Ovary (tissue), 3 donors: Measurements from ENCODE around the gene NRIP1.

Experiments
- CTCF ChIP-seq, 3 donors: fragments of 450-650 bp in 2 of 3; fragments of 200-600 bp in 1 of 3; IDR thresholded peaks; one replicate each; pipeline versions ENCODE4 v1.5.1 to v1.8.0; 2016 to 2022; ENCODE audit warnings: antibody characterized with exemption in 3 of 3, mild to moderate bottlenecking in 1 of 3
- EP300 ChIP-seq: sonication (generic); formaldehyde crosslinking; IDR thresholded peaks from one replicate; pipeline ENCODE4 v1.6.1; 2017; ENCODE audit warnings: antibody characterized with exemption
- POLR2A ChIP-seq: fragments of 450-650 bp; IDR thresholded peaks from one replicate; pipeline ENCODE4 v1.6.1; 2017; ENCODE audit warnings: antibody characterized with exemption, mild to moderate bottlenecking, moderate library complexity
- donor health status: DM: no; HTN: no; CAD: no.

DNA sequence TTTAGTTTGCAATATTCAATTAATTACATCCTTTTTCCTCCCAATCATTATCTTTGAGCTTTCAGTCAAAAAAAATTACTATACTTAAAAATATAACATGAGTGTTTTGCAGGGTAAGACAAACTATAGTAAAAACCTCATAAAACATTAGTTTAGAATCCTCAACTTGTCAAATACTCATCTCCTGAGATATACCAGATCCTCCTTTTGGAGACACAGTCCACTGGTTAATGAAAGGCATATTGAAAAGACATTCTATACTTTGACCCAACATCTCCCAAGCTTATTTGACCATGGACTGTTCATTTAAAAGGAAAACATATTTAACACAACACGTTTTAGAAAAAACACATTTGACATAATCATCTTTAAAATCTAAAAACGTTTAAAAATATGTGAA is 52.8 kb downstream of the NRIP1 start:
- TF ChIP-seq POLR2A (no peak), CTCF (IDR thresholded peaks at IDR 0.05) (no peak), EP300 (no peak)
